Stomach smooth muscle (tissue), 2 donors: Measurements from ENCODE around the gene NLN.

Experiments used
- H3K27ac ChIP-seq: one replicate; pipeline ENCODE4 v1.7.0; 2013; ENCODE audit warnings: mild to moderate bottlenecking, low read length, inconsistent platforms
- H3K27me3 ChIP-seq, 2 donors: one replicate each; pipeline ENCODE4 v1.7.0; 2013; ENCODE audit warnings: low read length in 2 of 2; ENCODE audit not compliant: insufficient read depth in 2 of 2, control insufficient read depth in 1 of 2
- H3K36me3 ChIP-seq, 2 donors: one replicate each; pipeline ENCODE4 v1.7.0; 2013; ENCODE audit warnings: low read length in 2 of 2; ENCODE audit not compliant: control insufficient read depth in 2 of 2, insufficient read depth in 2 of 2
- H3K4me1 ChIP-seq: one replicate; pipeline ENCODE4 v1.7.0; 2013; ENCODE audit warnings: low read length; ENCODE audit not compliant: control insufficient read depth, insufficient read depth
- H3K4me3 ChIP-seq, 2 donors: one replicate each; pipeline ENCODE4 v1.7.0; 2013; ENCODE audit warnings: low read length in 2 of 2
- H3K9ac ChIP-seq, 2 donors: one replicate each; pipeline ENCODE4 v1.7.0; 2013; ENCODE audit warnings: low read length in 2 of 2, mild to moderate bottlenecking in 1 of 2
- H3K9me3 ChIP-seq, 2 donors: one replicate each; pipeline ENCODE4 v1.7.0; 2013; ENCODE audit warnings: low read length in 2 of 2; ENCODE audit not compliant: control insufficient read depth in 2 of 2
- donor health status: healthy.
- donor health status: Pancreatic carcinoma.

NLN gene

GRCh38 chr5:65854925-65855324 is 132.9 kb downstream of the NLN start:
- Histone ChIP-seq H3K4me1 (no peaks in the 10 kb centered on the region), H3K27ac (no peak overlapping the region), H3K9me3 (no peaks in the 10 kb centered on the region), H3K27me3 (no peaks in the 10 kb centered on the region), H3K9ac (no peak overlapping the region), H3K4me3 (no peak overlapping the region), H3K36me3 (no peaks in the 10 kb centered on the region)

GRCh38 chr5:65855766-65856315 is 133.8 kb downstream of the NLN start:
- Histone ChIP-seq H3K9ac (no peak overlapping the region), H3K36me3 (no peaks in the 10 kb centered on the region), H3K9me3 (no peaks in the 10 kb centered on the region), H3K27ac (no peak overlapping the region), H3K27me3 (no peaks in the 10 kb centered on the region), H3K4me1 (no peaks in the 10 kb centered on the region), H3K4me3 (no peak overlapping the region)

GRCh38 chr5:65856520-65856919 is 134.5 kb downstream of the NLN start:
- Histone ChIP-seq H3K4me3 (no peak overlapping the region), H3K4me1 (no peaks in the 10 kb centered on the region), H3K27me3 (no peaks in the 10 kb centered on the region), H3K9ac (no peak overlapping the region), H3K27ac (no peak overlapping the region), H3K36me3 (no peaks in the 10 kb centered on the region), H3K9me3 (no peaks in the 10 kb centered on the region)

- Histone ChIP-seq H3K27me3 (no peaks in the 10 kb centered on the region), H3K9ac (no peak overlapping the region), H3K4me1 (no peaks in the 10 kb centered on the region), H3K9me3 (no peaks in the 10 kb centered on the region), H3K4me3 (no peak overlapping the region), H3K36me3 (no peaks in the 10 kb centered on the region), H3K27ac (no peak overlapping the region)
Measured at GRCh38 chr5:65858316-65858715, 136.3 kb downstream of the NLN start.

GRCh38 chr5:65861830-65862241 is 139.8 kb downstream of the NLN start:
- no peak overlapping the region for H3K4me3 ChIP-seq
- no peaks in the 10 kb centered on the region for H3K36me3 ChIP-seq
- H3K9me3 ChIP-seq, result no peaks in the 10 kb centered on the region
- H3K27me3 ChIP-seq, result no peaks in the 10 kb centered on the region
- no peak overlapping the region for H3K9ac ChIP-seq
- H3K27ac ChIP-seq, result no peak overlapping the region
- H3K4me1 ChIP-seq, result no peaks in the 10 kb centered on the region

GRCh38 chr5:65862384-65862783 is 140.4 kb downstream of the NLN start:
- no peaks in the 10 kb centered on the region for H3K9me3 ChIP-seq
- no peaks in the 10 kb centered on the region for H3K27me3 ChIP-seq
- H3K27ac ChIP-seq, result no peak overlapping the region
- no peaks in the 10 kb centered on the region for H3K36me3 ChIP-seq
- H3K4me1 ChIP-seq, result no peaks in the 10 kb centered on the region
- H3K4me3 ChIP-seq, result no peak overlapping the region
- no peak overlapping the region for H3K9ac ChIP-seq

- Histone ChIP-seq H3K4me3 (no peak overlapping the region), H3K9me3 (no peaks in the 10 kb centered on the region), H3K9ac (no peak overlapping the region), H3K4me1 (no peaks in the 10 kb centered on the region), H3K36me3 (no peaks in the 10 kb centered on the region), H3K27ac (no peak overlapping the region), H3K27me3 (no peaks in the 10 kb centered on the region)
Measured at GRCh38 chr5:65863747-65864146, 141.7 kb downstream of the NLN start.

- H3K9ac ChIP-seq, result no peak overlapping the region
- no peaks in the 10 kb centered on the region for H3K36me3 ChIP-seq
- H3K4me3 ChIP-seq, result no peak overlapping the region
- no peaks in the 10 kb centered on the region for H3K4me1 ChIP-seq
- H3K27ac ChIP-seq, result no peak overlapping the region
- no peaks in the 10 kb centered on the region for H3K27me3 ChIP-seq
- H3K9me3 ChIP-seq, result no peaks in the 10 kb centered on the region
Measured at GRCh38 chr5:65866837-65867521, 145.0 kb downstream of the NLN start.

GRCh38 chr5:65867542-65868195 is 145.7 kb downstream of the NLN start:
- Histone ChIP-seq H3K9me3 (no peaks in the 10 kb centered on the region), H3K9ac (no peak overlapping the region), H3K27ac (no peak overlapping the region), H3K27me3 (no peaks in the 10 kb centered on the region), H3K36me3 (no peaks in the 10 kb centered on the region), H3K4me1 (no peaks in the 10 kb centered on the region), H3K4me3 (no peak overlapping the region)

- no peak overlapping the region for H3K9ac ChIP-seq
- H3K36me3 ChIP-seq, result no peaks in the 10 kb centered on the region
- H3K4me1 ChIP-seq, result no peaks in the 10 kb centered on the region
- no peaks in the 10 kb centered on the region for H3K27me3 ChIP-seq
- H3K27ac ChIP-seq, result no peak overlapping the region
- no peak overlapping the region for H3K4me3 ChIP-seq
- H3K9me3 ChIP-seq, result no peaks in the 10 kb centered on the region
Measured at GRCh38 chr5:65868509-65868908, 146.5 kb downstream of the NLN start.

- Histone ChIP-seq H3K36me3 (no peaks in the 10 kb centered on the region), H3K27me3 (no peaks in the 10 kb centered on the region), H3K9ac (no peak overlapping the region), H3K4me3 (no peak overlapping the region), H3K27ac (no peak overlapping the region), H3K4me1 (no peaks in the 10 kb centered on the region), H3K9me3 (no peaks in the 10 kb centered on the region)
Measured at GRCh38 chr5:65871182-65871581, 149.2 kb downstream of the NLN start.
